H9 (cell line): Measurements from ENCODE around the gene LAMP2. TPM values are rescaled to one million over a fixed set of nuclear protein-coding genes. Genes with fewer than 3 reads are reported as not detected.

Experiments
- DNase-seq: peaks from one replicate; pipeline ENCODE4 v3.0.0-alpha.2; 2017
- H2AFZ ChIP-seq: one replicate; pipeline ENCODE4 v1.6.1; 2013; ENCODE audit warnings: mild to moderate bottlenecking, low read length, control low read depth, moderate library complexity
- H2AK5ac ChIP-seq: 2 replicates; pipeline ENCODE4 v1.6.1; 2013; ENCODE audit warnings: low read length, control low read depth, mixed read lengths; ENCODE audit not compliant: insufficient read length
- H2BK120ac ChIP-seq: one replicate; pipeline ENCODE4 v1.6.1; 2013; ENCODE audit warnings: low read depth, mild to moderate bottlenecking, low read length, control low read depth, inconsistent platforms; ENCODE audit not compliant: poor library complexity, severe bottlenecking
- H2BK12ac ChIP-seq: 2 replicates; pipeline ENCODE4 v1.6.1; 2013; ENCODE audit warnings: low read length, control low read depth, mixed read lengths, low read depth; ENCODE audit not compliant: insufficient read length
- H2BK15ac ChIP-seq: 2 replicates; pipeline ENCODE4 v1.6.1; 2013; ENCODE audit warnings: low read depth, low read length, control low read depth
- H2BK20ac ChIP-seq: one replicate; pipeline ENCODE4 v1.6.1; 2013; ENCODE audit warnings: low read depth, mild to moderate bottlenecking, low read length, control low read depth, inconsistent platforms; ENCODE audit not compliant: poor library complexity, severe bottlenecking
- H2BK5ac ChIP-seq: 2 replicates; pipeline ENCODE4 v1.6.1; 2013; ENCODE audit warnings: low read length, control low read depth, mixed read lengths; ENCODE audit not compliant: insufficient read length
- H3K14ac ChIP-seq: 2 replicates; pipeline ENCODE4 v1.6.1; 2013; ENCODE audit warnings: low read length, control low read depth; ENCODE audit not compliant: insufficient read depth
- H3K18ac ChIP-seq: 2 replicates; pipeline ENCODE4 v1.6.1; 2013; ENCODE audit warnings: low read depth, mild to moderate bottlenecking, mixed read lengths, low read length, control low read depth; ENCODE audit not compliant: insufficient read length
- H3K23ac ChIP-seq: 2 replicates; pipeline ENCODE4 v1.6.1; 2013; ENCODE audit warnings: low read length, control low read depth, mixed read lengths, low read depth; ENCODE audit not compliant: insufficient read length
- H3K23me2 ChIP-seq: 2 replicates; pipeline ENCODE4 v1.6.1; 2013; ENCODE audit warnings: low read depth, mild to moderate bottlenecking, mixed read lengths, low read length, control low read depth; ENCODE audit not compliant: insufficient read length, poor library complexity, severe bottlenecking
- H3K27ac ChIP-seq: 2 replicates; pipeline ENCODE4 v1.5.1; 2013; ENCODE audit warnings: low read length, control low read depth, mixed read lengths, low read depth; ENCODE audit not compliant: insufficient read length
- H3K27me3 ChIP-seq: 2 replicates; pipeline ENCODE4 v1.6.1; 2013; ENCODE audit warnings: low read length, control low read depth, inconsistent platforms; ENCODE audit not compliant: insufficient read depth
- H3K4ac ChIP-seq: 2 replicates; pipeline ENCODE4 v1.6.1; 2013; ENCODE audit warnings: low read depth, mild to moderate bottlenecking, control low read depth, inconsistent platforms, low read length, moderate library complexity
- H3K4me1 ChIP-seq: 2 replicates; pipeline ENCODE4 v1.6.1; 2013; ENCODE audit warnings: low read length, control low read depth, inconsistent platforms; ENCODE audit not compliant: insufficient read depth
- H3K4me2 ChIP-seq: 2 replicates; pipeline ENCODE4 v1.6.1; 2013; ENCODE audit warnings: low read length, control low read depth, mixed read lengths; ENCODE audit not compliant: insufficient read length, insufficient read depth
- H3K56ac ChIP-seq: 2 replicates; pipeline ENCODE4 v1.6.1; 2013; ENCODE audit warnings: low read depth, mild to moderate bottlenecking, mixed read lengths, low read length, control low read depth; ENCODE audit not compliant: insufficient read length
- H3K79me1 ChIP-seq: 2 replicates; pipeline ENCODE4 v1.6.1; 2013; ENCODE audit warnings: low read depth, mild to moderate bottlenecking, moderate library complexity, low read length, control low read depth, inconsistent platforms; ENCODE audit not compliant: insufficient read depth, poor library complexity, severe bottlenecking
- H3K79me2 ChIP-seq: 2 replicates; pipeline ENCODE4 v1.6.1; 2013; ENCODE audit warnings: low read length, control low read depth, inconsistent platforms; ENCODE audit not compliant: insufficient read depth
- H3K9ac ChIP-seq: 2 replicates; pipeline ENCODE4 v1.6.1; 2013; ENCODE audit warnings: low read length, control low read depth, mixed read lengths; ENCODE audit not compliant: insufficient read length; ENCODE audit errors: extremely low read depth
- H3K9me3 ChIP-seq: one replicate; pipeline ENCODE4 v1.6.1; 2013; ENCODE audit warnings: low read depth, low read length, inconsistent platforms; ENCODE audit not compliant: control insufficient read depth
- H3T11ph ChIP-seq: one replicate; pipeline ENCODE4 v1.6.1; 2013; ENCODE audit warnings: mild to moderate bottlenecking, low read length, control low read depth, inconsistent platforms
- H4K20me1 ChIP-seq: one replicate; pipeline ENCODE4 v1.6.1; 2013; ENCODE audit not compliant: control insufficient read depth, insufficient read length, insufficient read depth
- H4K5ac ChIP-seq: 2 replicates; pipeline ENCODE4 v1.6.1; 2013; ENCODE audit warnings: low read depth, mild to moderate bottlenecking, mixed read lengths, low read length, control low read depth; ENCODE audit not compliant: insufficient read length
- H4K8ac ChIP-seq: replicated peaks from 2 replicates; pipeline ENCODE4 v1.6.1; 2013; ENCODE audit warnings: low read length, control low read depth, mixed read lengths, low read depth; ENCODE audit not compliant: insufficient read length
- H4K91ac ChIP-seq: 2 replicates; pipeline ENCODE4 v1.6.1; 2013; ENCODE audit warnings: low read depth, mild to moderate bottlenecking, moderate library complexity, mixed read lengths, low read length, control low read depth; ENCODE audit not compliant: insufficient read length
- H3K27ac Mint-ChIP-seq, 3 experiments: 2 replicates in 2 of 3; 3 replicates in 1 of 3; pipeline ENCODE4 v1.8.0; 2020 to 2021; ENCODE audit warnings: mixed read lengths in 3 of 3, mild to moderate bottlenecking in 1 of 3, moderate library complexity in 1 of 3
- H3K27me3 Mint-ChIP-seq: 2 replicates; pipeline ENCODE4 v1.8.0; 2021; ENCODE audit warnings: low read depth, mild to moderate bottlenecking, moderate library complexity, mixed read lengths
- H3K36me3 Mint-ChIP-seq, 3 experiments: 2 replicates in 2 of 3; 3 replicates in 1 of 3; pipeline ENCODE4 v1.8.0; 2020 to 2021; ENCODE audit warnings: low read depth in 3 of 3, mixed read lengths in 3 of 3; ENCODE audit not compliant: insufficient read depth in 1 of 3
- H3K4me1 Mint-ChIP-seq, 2 experiments: 2 replicates each; pipeline ENCODE4 v1.8.0; 2020; ENCODE audit warnings: mixed read lengths in 2 of 2
- H3K4me3 Mint-ChIP-seq, 2 experiments: 2 replicates in 1 of 2; 3 replicates in 1 of 2; pipeline ENCODE4 v1.8.0; 2020 to 2021; ENCODE audit warnings: mild to moderate bottlenecking in 2 of 2, mixed read lengths in 2 of 2, moderate library complexity in 1 of 2
- H3K9me3 Mint-ChIP-seq, 2 experiments: 2 replicates in 1 of 2; 3 replicates in 1 of 2; pipeline ENCODE4 v1.8.0; 2020; ENCODE audit warnings: mild to moderate bottlenecking in 2 of 2, mixed read lengths in 2 of 2, moderate library complexity in 1 of 2
- WGBS: extraction: QIAGEN DNeasy Blood & Tissue Kit; methylation state at CpG from one replicate; pipeline ENCODE4 v1.1.7; 2013; ENCODE audit warnings: missing lambda C conversion rate, low lambda C conversion rate, mixed read lengths; ENCODE audit not compliant: insufficient read length; ENCODE audit errors: extremely low coverage; 5-methylcytosine and 5-hydroxymethylcytosine counted together
- total RNA-seq: library from RNA; stranded (reverse); gene quantifications from 2 replicates; pipeline ENCODE4 v1.2.1, GENCODE V29; 2021
- TF ChIP-seq, protein P1 (sequence below): fragments of 200-600 bp; sonication (generic); conservative IDR thresholded peaks from 3 replicates; pipeline ENCODE4 v1.8.0; 2021; ENCODE audit warnings: antibody characterized with exemption, mild to moderate bottlenecking

The LAMP2 gene
- total RNA-seq, 1 experiment from 2014 or later, result 27.7 TPM

DNA sequence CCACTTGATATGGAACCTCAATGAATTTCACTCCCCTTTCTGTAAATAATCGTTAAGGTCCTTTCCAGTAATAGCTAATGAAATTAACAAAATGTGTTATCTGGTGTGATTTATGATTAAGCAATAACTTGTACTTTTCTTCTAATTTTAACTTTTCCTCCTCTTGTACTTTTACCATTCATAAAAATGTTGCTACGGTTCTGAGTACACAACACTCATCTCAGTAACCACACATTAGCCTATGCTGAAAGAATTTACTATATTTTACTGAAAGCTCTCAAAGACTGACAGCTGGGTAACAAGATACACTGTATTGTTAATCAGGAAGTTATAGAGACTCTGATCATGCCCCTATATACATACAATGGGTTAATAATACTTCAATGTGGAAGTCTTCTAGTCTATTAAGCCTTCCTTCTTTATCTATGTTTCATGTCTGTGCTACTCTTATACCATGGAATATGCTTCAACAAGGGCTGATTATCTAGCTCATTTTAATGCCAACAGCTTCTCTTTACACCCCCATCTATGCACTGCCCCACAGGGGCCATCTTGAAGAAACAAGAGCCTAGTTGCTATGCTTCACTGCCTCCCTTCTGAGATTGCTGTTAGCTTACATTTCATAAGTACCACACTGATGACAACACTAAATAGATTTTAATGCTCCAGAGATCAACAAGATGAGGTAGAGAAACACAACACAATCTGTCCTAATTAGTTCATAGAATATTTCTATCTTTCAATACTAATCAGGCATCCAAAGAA, 39.1 kb downstream of the LAMP2 start:
- no peaks in the 10 kb centered on the region for H3K79me2 ChIP-seq

More for the DNA sequence above, 39.1 kb downstream of the LAMP2 start:
- Histone ChIP-seq H2AK5ac (no peak overlapping the region), H2BK5ac (no peak overlapping the region), H2BK12ac (no peak overlapping the region), H2BK120ac (no peak overlapping the region), H3K18ac (no peak overlapping the region), H4K91ac (no peak overlapping the region), H3K27ac (no peak overlapping the region), H4K5ac (no peak overlapping the region), H3K79me1 (no peaks in the 10 kb centered on the region), H3K4ac (no peak overlapping the region), H3K23me2 (no peaks in the 10 kb centered on the region), H3K4me1 (no peaks in the 10 kb centered on the region), H3K9me3 (peaks cover 21% of the 10 kb centered on the region), H2BK20ac (no peak overlapping the region), H2BK15ac (no peak overlapping the region), H4K8ac (no peak overlapping the region), H3K4me2 (no peak overlapping the region), H3K9ac (no peak overlapping the region), H3K56ac (no peak overlapping the region), H3T11ph (no peak overlapping the region), H2AFZ (no peak overlapping the region), H3K27me3 (no peaks in the 10 kb centered on the region), H3K14ac (no peak overlapping the region), H3K23ac (no peak overlapping the region), H4K20me1 (no peaks in the 10 kb centered on the region)
- no peaks in the 10 kb centered on the region; the same call in 1 of the 2 replicates for H3K27me3 Mint-ChIP-seq
- DNase-seq, result no peak
- H3K9me3 Mint-ChIP-seq, result peaks cover 50 to 54% of the 10 kb centered on the region in 2 experiments
- no CpG with 5 or more reads among the region's 2 CpGs for WGBS
- peaks cover 0 to 8% (median 3%) of the 10 kb centered on the region in 3 experiments; a peak in 5 of 7 replicates for H3K36me3 Mint-ChIP-seq
- H3K4me3 Mint-ChIP-seq, result no peak overlapping the region
- 0 out of 4 replicates have a peak, but pooled peaks cover 0 to 4% of the 10 kb centered on the region in 2 experiments for H3K4me1 Mint-ChIP-seq
- no peak overlapping the region for H3K27ac Mint-ChIP-seq
- TF ChIP-seq, protein P1, sequence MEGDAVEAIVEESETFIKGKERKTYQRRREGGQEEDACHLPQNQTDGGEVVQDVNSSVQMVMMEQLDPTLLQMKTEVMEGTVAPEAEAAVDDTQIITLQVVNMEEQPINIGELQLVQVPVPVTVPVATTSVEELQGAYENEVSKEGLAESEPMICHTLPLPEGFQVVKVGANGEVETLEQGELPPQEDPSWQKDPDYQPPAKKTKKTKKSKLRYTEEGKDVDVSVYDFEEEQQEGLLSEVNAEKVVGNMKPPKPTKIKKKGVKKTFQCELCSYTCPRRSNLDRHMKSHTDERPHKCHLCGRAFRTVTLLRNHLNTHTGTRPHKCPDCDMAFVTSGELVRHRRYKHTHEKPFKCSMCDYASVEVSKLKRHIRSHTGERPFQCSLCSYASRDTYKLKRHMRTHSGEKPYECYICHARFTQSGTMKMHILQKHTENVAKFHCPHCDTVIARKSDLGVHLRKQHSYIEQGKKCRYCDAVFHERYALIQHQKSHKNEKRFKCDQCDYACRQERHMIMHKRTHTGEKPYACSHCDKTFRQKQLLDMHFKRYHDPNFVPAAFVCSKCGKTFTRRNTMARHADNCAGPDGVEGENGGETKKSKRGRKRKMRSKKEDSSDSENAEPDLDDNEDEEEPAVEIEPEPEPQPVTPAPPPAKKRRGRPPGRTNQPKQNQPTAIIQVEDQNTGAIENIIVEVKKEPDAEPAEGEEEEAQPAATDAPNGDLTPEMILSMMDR, result no peak
